ENCODE results near the gene PACRG.

- TF ChIP-seq ESRRG (CRISPR knock-in tag; IDR thresholded peaks at IDR 0.05) (no peak), ZFP3 (CRISPR knock-in tag; IDR thresholded peaks at IDR 0.05) (no peak), RARB (CRISPR knock-in tag; IDR thresholded peaks at IDR 0.05) (no peak), ZNF8 (CRISPR knock-in tag; IDR thresholded peaks at IDR 0.05) (no peak), ZFP30 (CRISPR knock-in tag; IDR thresholded peaks at IDR 0.05) (no peak), ZNF565 (CRISPR knock-in tag; conservative IDR thresholded peaks at IDR 0.05; ENCODE audit: low read depth) (no peak), PPARA (CRISPR knock-in tag; IDR thresholded peaks at IDR 0.05; ENCODE audit: borderline replicate concordance) (no peak), CSDC2 (CRISPR knock-in tag; IDR thresholded peaks at IDR 0.05) (no peak), GLIS3 (CRISPR knock-in tag; IDR thresholded peaks at IDR 0.05) (no peak), ARNTL (CRISPR knock-in tag; IDR thresholded peaks at IDR 0.05; ENCODE audit: borderline replicate concordance, low read depth) (no peak), BACH2 (CRISPR knock-in tag; IDR thresholded peaks at IDR 0.05; ENCODE audit: borderline replicate concordance) (no peak), TSHZ2 (CRISPR knock-in tag; IDR thresholded peaks at IDR 0.05) (no peak)
Observed at GRCh38 chr6:163165922-163166321, 438.1 kb downstream of the PACRG start.
